Endothelial cell of umbilical vein (primary cell): ENCODE measurements around the gene NMRK2. TPM values are rescaled to one million over a fixed set of nuclear protein-coding genes. Genes with fewer than 3 reads are reported as not detected.

ENCODE experiments used
- BruUV-seq: library from RNA; stranded (reverse); fragments of 400-500 nt; replicated peaks from 2 replicates; lab custom pipeline; 2021; lab: Mats Ljungman, UMichigan
- CTCF ChIA-PET: fragments of 300-600, 350-600 bp; sonication (Branson Sonifier 250); formaldehyde crosslinking; loops from one replicate; lab custom pipeline; 2021; ENCODE audit warnings: antibody characterized with exemption, inconsistent platforms; lab: Charles Lee
- POLR2A ChIA-PET: fragments of 300-600, 350-600 bp; sonication (Branson Sonifier 250); formaldehyde crosslinking; loops from one replicate; lab custom pipeline; 2021; ENCODE audit warnings: antibody characterized with exemption, inconsistent platforms; lab: Charles Lee
- DNase-seq: peaks from one replicate; pipeline ENCODE4 v3.0.0-alpha.2; 2011; ENCODE audit warnings: low read depth, low spot score
- FAIRE-seq: peaks from 2 replicates; lab custom pipeline; 2011; peaks lifted over from hg19 to GRCh38; lab: Jason Lieb, UNC
- H2AFZ ChIP-seq: 2 replicates; pipeline ENCODE4 v1.6.0; 2012; ENCODE audit warnings: low read depth, low read length, control low read depth, inconsistent platforms
- H3K27ac ChIP-seq: 2 replicates; pipeline ENCODE4 v1.5.1; 2011; ENCODE audit warnings: low read depth, mild to moderate bottlenecking, control low read depth, low read length, moderate library complexity; ENCODE audit not compliant: insufficient read depth
- H3K27me3 ChIP-seq, 2 experiments: 2 replicates each; pipeline versions ENCODE4 v1.6.0 to v1.6.1; 2011; ENCODE audit warnings: low read length in 2 of 2, mixed read lengths in 1 of 2; ENCODE audit not compliant: control insufficient read depth in 2 of 2, insufficient read depth in 2 of 2
- H3K36me3 ChIP-seq, 2 experiments: 2 replicates in 1 of 2; 3 replicates in 1 of 2; pipeline ENCODE4 v1.5.1; 2011; ENCODE audit warnings: low read length in 2 of 2, mild to moderate bottlenecking in 1 of 2, moderate library complexity in 1 of 2; ENCODE audit not compliant: control insufficient read depth in 2 of 2, insufficient read depth in 2 of 2; ENCODE audit errors: extremely low read depth in 1 of 2
- H3K4me1 ChIP-seq: 3 replicates; pipeline ENCODE4 v1.5.1; 2011; ENCODE audit warnings: mild to moderate bottlenecking, low read length; ENCODE audit not compliant: control insufficient read depth, insufficient read depth; ENCODE audit errors: extremely low read depth
- H3K4me2 ChIP-seq: 2 replicates; pipeline ENCODE4 v1.6.1; 2011; ENCODE audit warnings: low read length, control low read depth, mixed read lengths; ENCODE audit not compliant: insufficient read depth
- H3K4me3 ChIP-seq, 3 experiments: fragments of 200-600 bp in 1 of 3; sonication (generic), shearing (Covaris generic) in 1 of 3; replicated peaks in 1 of 3; 2 replicates each; pipeline ENCODE4 v1.5.1; 2011 to 2016; ENCODE audit warnings: control low read depth in 3 of 3, low read length in 3 of 3, mild to moderate bottlenecking in 2 of 3, inconsistent platforms in 1 of 3, low read depth in 1 of 3, moderate library complexity in 1 of 3; ENCODE audit not compliant: insufficient read depth in 1 of 3
- H3K79me2 ChIP-seq: 2 replicates; pipeline ENCODE4 v1.6.0; 2012; ENCODE audit warnings: low read length, inconsistent platforms; ENCODE audit not compliant: control insufficient read depth, insufficient read depth
- H3K9ac ChIP-seq: replicated peaks from 2 replicates; pipeline ENCODE3; 2011; ENCODE audit warnings: low read length, control low read depth; ENCODE audit not compliant: insufficient read depth; ENCODE audit errors: extremely low read depth
- H3K9me1 ChIP-seq: replicated peaks from 3 replicates; pipeline ENCODE4 v1.6.0; 2011; ENCODE audit warnings: mild to moderate bottlenecking, low read length; ENCODE audit not compliant: control insufficient read depth, insufficient read depth; ENCODE audit errors: extremely low read depth
- H3K9me3 ChIP-seq: replicated peaks from 2 replicates; pipeline ENCODE4 v1.5.1; 2012; ENCODE audit warnings: low read length, inconsistent platforms; ENCODE audit not compliant: control insufficient read depth, insufficient read depth
- H4K20me1 ChIP-seq: replicated peaks from 2 replicates; pipeline ENCODE3; 2011; ENCODE audit warnings: mild to moderate bottlenecking, low read length; ENCODE audit not compliant: control insufficient read depth, insufficient read depth; ENCODE audit errors: extremely low read depth
- EZH2 ChIP-seq: IDR thresholded peaks from 2 replicates; pipeline ENCODE4 v1.6.1; 2012; ENCODE audit warnings: borderline replicate concordance, low read depth, mild to moderate bottlenecking, moderate library complexity, low read length, inconsistent platforms; ENCODE audit not compliant: severe bottlenecking
- FOS ChIP-seq: IDR thresholded peaks from 2 replicates; pipeline ENCODE4 v1.6.1; 2011; ENCODE audit warnings: mild to moderate bottlenecking, low read length, moderate library complexity, borderline replicate concordance; ENCODE audit not compliant: insufficient read depth
- GATA2 ChIP-seq: IDR thresholded peaks from 2 replicates; pipeline ENCODE4 v1.7.0; 2011; ENCODE audit warnings: low read depth, mild to moderate bottlenecking, moderate library complexity, mixed read lengths, low read length; ENCODE audit not compliant: insufficient read length, insufficient read depth
- JUN ChIP-seq: IDR thresholded peaks from 2 replicates; pipeline ENCODE4 v1.6.1; 2011; ENCODE audit warnings: borderline replicate concordance, low read depth; ENCODE audit not compliant: insufficient read length, insufficient read depth
- MYC ChIP-seq: IDR thresholded peaks from one replicate; pipeline ENCODE4 v1.6.1; 2011; ENCODE audit warnings: mild to moderate bottlenecking, low read depth, low read length
- POLR2A ChIP-seq: IDR thresholded peaks from 2 replicates; pipeline ENCODE4 v1.6.1; 2012; ENCODE audit warnings: low read depth, mild to moderate bottlenecking, control low read depth, low read length
- POLR2AphosphoS5 ChIP-seq: IDR thresholded peaks from 2 replicates; pipeline ENCODE4 v1.6.1; 2012; ENCODE audit warnings: low read depth, mild to moderate bottlenecking, control low read depth, low read length, moderate library complexity; ENCODE audit not compliant: insufficient read depth
- dilution Hi-C: fragments of 300-500 bp; cut with MboI; formaldehyde crosslinking; loops from one replicate; pipeline ENCODE4 v1.15.0; 2019; ENCODE audit warnings: low sequenced_read_pairs; ENCODE audit not compliant: extremely low pct_ligation_motif_present
- intact Hi-C: fragments of 100-400 bp; cut with micrococcal nuclease; formaldehyde crosslinking; loops from one replicate; pipeline ENCODE4 v1.10.0; 2022
- polyA plus RNA-seq, 4 experiments: library from polyadenylated mRNA; depleted of rRNA in 3 of 4; stranded (reverse) in 3 of 4; unstranded in 1 of 4; fragments of >200 nt; gene quantifications; 2 replicates each; pipeline versions ENCODE4 v1.2.1 to v1.2.3, GENCODE V29; 2011 to 2012; ENCODE audit warnings: missing spikeins in 1 of 4
- total RNA-seq: library from RNA; stranded (reverse); gene quantifications from 2 replicates; pipeline ENCODE4 v1.2.3, GENCODE V29; 2021
- TF ChIP-seq, protein P1 (sequence below): IDR thresholded peaks from 2 replicates; pipeline ENCODE4 v1.6.1; 2011; ENCODE audit not compliant: insufficient read depth, insufficient read length
- TF ChIP-seq, protein P2 (sequence below), 2 donors: IDR thresholded peaks; 1 replicate in 1 of 2; 2 replicates in 1 of 2; pipeline ENCODE4 v1.5.1; 2011; ENCODE audit warnings: low read length in 2 of 2, mild to moderate bottlenecking in 2 of 2, moderate library complexity in 2 of 2, control low read depth in 1 of 2, inconsistent platforms in 1 of 2, low read depth in 1 of 2; ENCODE audit not compliant: insufficient read depth in 1 of 2; ENCODE audit errors: extremely low read depth in 1 of 2

Gene NMRK2
- total and polyA plus RNA-seq, 2 donors (not counting 3 experiments of a cell fraction or from before 2014, with no cell fraction given): not detected

DNA sequence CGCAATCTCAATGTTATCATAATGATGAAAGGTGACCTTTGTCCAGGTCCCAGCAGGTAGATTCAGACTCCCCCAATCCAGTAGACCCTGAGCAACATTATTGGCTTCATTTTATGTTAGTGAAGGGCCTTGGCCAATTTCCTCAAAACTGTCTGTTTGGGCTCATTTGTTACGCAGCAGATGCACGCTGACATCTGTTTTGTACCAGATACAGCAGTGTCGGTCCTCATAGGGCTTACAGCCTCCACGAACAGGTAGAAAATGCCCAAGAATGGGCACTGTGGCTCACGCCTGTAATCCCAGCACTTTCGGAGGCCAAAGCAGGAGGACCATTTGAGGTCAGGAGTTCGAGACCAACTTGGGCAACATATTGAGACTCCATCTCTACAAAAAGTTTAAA, 13.1 kb upstream of the NMRK2 start:
- dilution Hi-C loops (no loop called here), intact Hi-C loops (no loop called here)
- Histone ChIP-seq H3K27ac (no peak overlapping the region), H3K9ac (no peak overlapping the region), H3K4me1 (no peaks in the 10 kb centered on the region), H3K4me3 (no peak overlapping the region), H3K9me3 (peaks cover 2% of the 10 kb centered on the region), H4K20me1 (no peaks in the 10 kb centered on the region), H3K4me2 (no peak overlapping the region), H2AFZ (no peak overlapping the region), H3K79me2 (no peaks in the 10 kb centered on the region), H3K9me1 (no peaks in the 10 kb centered on the region), H3K36me3 (no peaks in the 10 kb centered on the region), H3K27me3 (no peaks in the 10 kb centered on the region)
- POLR2A ChIA-PET: no interaction called here
- no TSS peak for BruUV-seq
- CTCF ChIA-PET: no interaction called here
- no peak for TF ChIP-seq FOS
- TF ChIP-seq, protein P1, sequence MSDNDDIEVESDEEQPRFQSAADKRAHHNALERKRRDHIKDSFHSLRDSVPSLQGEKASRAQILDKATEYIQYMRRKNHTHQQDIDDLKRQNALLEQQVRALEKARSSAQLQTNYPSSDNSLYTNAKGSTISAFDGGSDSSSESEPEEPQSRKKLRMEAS: no peak
- TF ChIP-seq GATA2: no peak
- no peak for TF ChIP-seq JUN
- no peak for TF ChIP-seq MYC
- TF ChIP-seq EZH2: no peak
- no peak for TF ChIP-seq POLR2A
- no peak for TF ChIP-seq POLR2AphosphoS5
- TF ChIP-seq, protein P2, sequence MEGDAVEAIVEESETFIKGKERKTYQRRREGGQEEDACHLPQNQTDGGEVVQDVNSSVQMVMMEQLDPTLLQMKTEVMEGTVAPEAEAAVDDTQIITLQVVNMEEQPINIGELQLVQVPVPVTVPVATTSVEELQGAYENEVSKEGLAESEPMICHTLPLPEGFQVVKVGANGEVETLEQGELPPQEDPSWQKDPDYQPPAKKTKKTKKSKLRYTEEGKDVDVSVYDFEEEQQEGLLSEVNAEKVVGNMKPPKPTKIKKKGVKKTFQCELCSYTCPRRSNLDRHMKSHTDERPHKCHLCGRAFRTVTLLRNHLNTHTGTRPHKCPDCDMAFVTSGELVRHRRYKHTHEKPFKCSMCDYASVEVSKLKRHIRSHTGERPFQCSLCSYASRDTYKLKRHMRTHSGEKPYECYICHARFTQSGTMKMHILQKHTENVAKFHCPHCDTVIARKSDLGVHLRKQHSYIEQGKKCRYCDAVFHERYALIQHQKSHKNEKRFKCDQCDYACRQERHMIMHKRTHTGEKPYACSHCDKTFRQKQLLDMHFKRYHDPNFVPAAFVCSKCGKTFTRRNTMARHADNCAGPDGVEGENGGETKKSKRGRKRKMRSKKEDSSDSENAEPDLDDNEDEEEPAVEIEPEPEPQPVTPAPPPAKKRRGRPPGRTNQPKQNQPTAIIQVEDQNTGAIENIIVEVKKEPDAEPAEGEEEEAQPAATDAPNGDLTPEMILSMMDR (IDR thresholded peaks at IDR 0.05; ENCODE audit: extremely low read depth in 1 of 2, insufficient read depth in 1 of 2, low read depth in 1 of 2, low read length in 2 of 2): no peak
- DNase-seq (no peak), FAIRE-seq (no peak)
